ENCODE data around the gene SHISA6. TPM values are rescaled to one million over a fixed set of nuclear protein-coding genes. Genes with fewer than 3 reads are reported as not detected.

SHISA6 gene
- total RNA-seq, 1 experiment from 2014 or later = 2.9 TPM

DNA sequence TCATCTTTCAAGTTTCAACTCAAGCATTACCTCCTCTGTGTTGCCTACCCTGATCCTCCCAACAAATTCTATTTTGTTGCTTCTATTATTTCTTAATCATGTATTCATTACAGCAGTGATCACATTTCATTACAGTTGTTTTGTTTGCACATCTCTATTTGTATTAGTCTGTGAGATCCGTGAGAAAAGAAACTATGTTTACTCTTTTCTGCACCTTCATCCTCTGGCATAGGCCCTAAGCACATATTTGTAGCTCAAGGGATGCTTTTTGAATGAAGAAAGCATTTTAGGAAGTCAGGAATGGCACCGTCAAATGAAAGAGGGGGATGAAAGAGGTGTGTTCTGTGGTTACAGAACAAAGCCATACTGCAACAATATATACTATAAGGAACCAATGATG is 110.5 kb downstream of the SHISA6 start:
- Mint-ChIP-seq H3K4me1 (no peaks in the 10 kb centered on the region), H3K9me3 (no peaks in the 10 kb centered on the region), H3K27me3 (ENCODE audit: low read depth) (no peaks in the 10 kb centered on the region), H3K27ac (no peak overlapping the region), H3K4me3 (no peak overlapping the region), H3K36me3 (ENCODE audit: insufficient read depth in 1 of 3, low read depth in 3 of 3) (no peaks in the 10 kb centered on the region)
- no peak overlapping the region for H3K4ac ChIP-seq (ENCODE audit: low read depth, low read length)
- no peak overlapping the region for H2BK5ac ChIP-seq (ENCODE audit: insufficient read length, low read length)
- H3K23me2 ChIP-seq (ENCODE audit: insufficient read length, low read depth, low read length, poor library complexity, severe bottlenecking) = no peaks in the 10 kb centered on the region
- H3T11ph ChIP-seq (ENCODE audit: low read length) = no peak overlapping the region
- H3K79me2 ChIP-seq (ENCODE audit: insufficient read depth, low read length) = no peaks in the 10 kb centered on the region
- H3K9ac ChIP-seq (ENCODE audit: extremely low read depth, insufficient read length, low read length) = no peak overlapping the region
- H3K79me1 ChIP-seq (ENCODE audit: insufficient read depth, low read depth, low read length, poor library complexity, severe bottlenecking) = no peaks in the 10 kb centered on the region
- H2AFZ ChIP-seq (ENCODE audit: low read length) = no peak overlapping the region
- H3K14ac ChIP-seq (ENCODE audit: insufficient read depth, low read length) = no peak overlapping the region
- no peak overlapping the region for H3K27ac ChIP-seq (ENCODE audit: insufficient read length, low read depth, low read length)
- no peak for TF ChIP-seq CTCF (conservative IDR thresholded peaks at IDR 0.05)
- no peak overlapping the region for H3K4me2 ChIP-seq (ENCODE audit: insufficient read depth, insufficient read length, low read length)
- no peak overlapping the region for H2BK120ac ChIP-seq (ENCODE audit: low read depth, low read length, poor library complexity, severe bottlenecking)
- H3K23ac ChIP-seq (ENCODE audit: insufficient read length, low read depth, low read length) = no peak overlapping the region
- H4K20me1 ChIP-seq (ENCODE audit: control insufficient read depth, insufficient read depth, insufficient read length) = no peaks in the 10 kb centered on the region
- H2BK12ac ChIP-seq (ENCODE audit: insufficient read length, low read depth, low read length) = no peak overlapping the region
- no peak overlapping the region for H4K91ac ChIP-seq (ENCODE audit: insufficient read length, low read depth, low read length)
- no peak overlapping the region for H2BK15ac ChIP-seq (ENCODE audit: low read depth, low read length)
- no CpG with 5 or more reads among the region's 2 CpGs for WGBS (ENCODE audit: extremely low coverage, insufficient read length, low lambda C conversion rate)
- no peak overlapping the region for H2AK5ac ChIP-seq (ENCODE audit: insufficient read length, low read length)
- no peak overlapping the region for H3K18ac ChIP-seq (ENCODE audit: insufficient read length, low read depth, low read length)
- no peak overlapping the region for H4K8ac ChIP-seq (replicated peaks; ENCODE audit: insufficient read length, low read depth, low read length)
- H3K4me1 ChIP-seq (ENCODE audit: insufficient read depth, low read length) = no peaks in the 10 kb centered on the region
- H4K5ac ChIP-seq (ENCODE audit: insufficient read length, low read depth, low read length) = no peak overlapping the region
- H2BK20ac ChIP-seq (ENCODE audit: low read depth, low read length, poor library complexity, severe bottlenecking) = no peak overlapping the region
- H3K56ac ChIP-seq (ENCODE audit: insufficient read length, low read depth, low read length) = no peak overlapping the region
- H3K9me3 ChIP-seq (ENCODE audit: control insufficient read depth, low read depth, low read length) = no peaks in the 10 kb centered on the region
- H3K27me3 ChIP-seq (ENCODE audit: insufficient read depth, low read length) = no peaks in the 10 kb centered on the region
- DNase-seq = no peak
